HG03108 (cell line): ENCODE results near the gene TRAPPC1.
"Not testable (repeated sequence)": the region's sequence is repeated elsewhere in the genome, so short reads cannot be mapped to it uniquely, and the experiment has no call there.

Source experiments
- ATAC-seq: cut with Tn5 transposase; IDR thresholded peaks from one replicate; pipeline ENCODE4 v1.9.1; 2021; ENCODE audit warnings: moderate library complexity; ENCODE audit not compliant: unreplicated experiment

The TRAPPC1 gene

GRCh38 chr17:7931709-7932482, at the start of gene TRAPPC1, which contains the start of gene CNTROB:
TSS of gene TRAPPC1 (minus strand) at chr17:7931946. CDS start at chr17:7931829, 117 bp downstream.
TSS of gene CNTROB (plus strand) at chr17:7932206. CDS start at chr17:7933080, 874 bp downstream.
- ATAC-seq, result peak; percentile 92

- ATAC-seq, result no peak
Measured at GRCh38 chr17:7977805-7978204, 46.1 kb upstream of the TRAPPC1 start.

- ATAC-seq, result no peak
Measured at GRCh38 chr17:7977039-7977438, 45.3 kb upstream of the TRAPPC1 start.

- ATAC-seq, result no peak
Measured at GRCh38 chr17:7974638-7975131, 42.9 kb upstream of the TRAPPC1 start.

GRCh38 chr17:7972131-7972785, 40.5 kb upstream of the TRAPPC1 start:
- no peak for ATAC-seq

- no peak for ATAC-seq
Measured at GRCh38 chr17:7971651-7972050, 39.9 kb upstream of the TRAPPC1 start.

- ATAC-seq, result no peak
Measured at GRCh38 chr17:7969433-7969832, 37.7 kb upstream of the TRAPPC1 start.

GRCh38 chr17:7967751-7968150, 36.0 kb upstream of the TRAPPC1 start:
- no peak for ATAC-seq

GRCh38 chr17:7961421-7961820, 29.7 kb upstream of the TRAPPC1 start:
- no peak for ATAC-seq

GRCh38 chr17:7959503-7960253, 27.9 kb upstream of the TRAPPC1 start:
- no peak for ATAC-seq

- ATAC-seq, result no peak
Measured at GRCh38 chr17:7956228-7956965, 24.7 kb upstream of the TRAPPC1 start.

- ATAC-seq, result no peak
Measured at GRCh38 chr17:7955414-7956227, 23.9 kb upstream of the TRAPPC1 start.

- not testable (repeated sequence) for ATAC-seq
Measured at GRCh38 chr17:7953266-7953665, 21.5 kb upstream of the TRAPPC1 start.

- ATAC-seq, result no peak
Measured at GRCh38 chr17:7951143-7951792, 19.5 kb upstream of the TRAPPC1 start.

- no peak for ATAC-seq
Measured at GRCh38 chr17:7950578-7950977, 18.8 kb upstream of the TRAPPC1 start.

GRCh38 chr17:7947651-7948050, 15.9 kb upstream of the TRAPPC1 start:
- no peak for ATAC-seq

- no peak for ATAC-seq
Measured at GRCh38 chr17:7946441-7946840, 14.7 kb upstream of the TRAPPC1 start.

GRCh38 chr17:7945651-7946050, 13.9 kb upstream of the TRAPPC1 start:
- no peak for ATAC-seq

- ATAC-seq, result no peak
Measured at GRCh38 chr17:7944326-7944725, 12.6 kb upstream of the TRAPPC1 start.
